Measurements from ENCODE around the gene XBP1.
"Not testable (repeated sequence)": the region's sequence is repeated elsewhere in the genome, so short reads cannot be mapped to it uniquely, and the experiment has no call there.

Gene XBP1

DNA sequence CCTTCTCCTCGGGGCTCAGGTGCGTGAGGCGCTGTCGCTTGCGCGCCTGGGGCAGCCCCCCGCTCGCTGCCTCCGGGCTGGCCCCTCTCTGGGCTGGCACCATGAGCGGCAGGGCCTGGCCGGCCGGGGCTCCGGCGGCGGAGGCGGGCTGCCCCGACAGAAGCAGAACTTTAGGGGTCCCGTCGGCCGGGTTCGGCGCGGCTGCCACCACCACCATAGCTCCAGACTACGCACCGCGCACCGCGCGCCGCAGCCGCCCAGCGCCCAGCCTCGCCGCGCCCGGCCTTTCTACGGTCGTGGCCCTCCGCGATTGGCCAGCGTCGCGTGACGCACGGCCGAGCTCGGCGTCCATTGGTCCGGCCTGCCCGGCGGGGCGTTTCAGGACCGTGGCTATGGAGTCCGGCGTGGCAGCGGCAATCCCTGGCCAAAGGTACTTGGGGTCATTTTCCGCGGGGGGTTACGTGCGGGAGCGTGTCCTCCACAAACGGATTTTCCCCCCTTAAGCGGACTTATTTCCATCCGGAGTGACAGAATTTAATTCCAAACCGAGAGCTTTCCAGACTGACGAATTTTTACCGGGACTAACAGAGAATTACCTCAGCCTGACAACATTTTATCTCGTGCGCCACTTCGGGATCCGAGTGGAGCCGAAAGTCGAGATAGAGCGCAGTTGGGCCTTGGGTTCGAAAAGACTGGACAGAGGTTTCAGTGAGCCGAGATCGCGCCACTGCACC is at the start of gene XBP1:
XBP1 (minus strand) TSS at position 262 of the 734 bp plus-strand sequence.
- DNase-seq (ENCODE audit: low read depth), result peak; percentile 96

- no peak for DNase-seq (ENCODE audit: low read depth)
Observed at GRCh38 chr22:28846994-28847393, 46.6 kb upstream of the XBP1 start.

DNA sequence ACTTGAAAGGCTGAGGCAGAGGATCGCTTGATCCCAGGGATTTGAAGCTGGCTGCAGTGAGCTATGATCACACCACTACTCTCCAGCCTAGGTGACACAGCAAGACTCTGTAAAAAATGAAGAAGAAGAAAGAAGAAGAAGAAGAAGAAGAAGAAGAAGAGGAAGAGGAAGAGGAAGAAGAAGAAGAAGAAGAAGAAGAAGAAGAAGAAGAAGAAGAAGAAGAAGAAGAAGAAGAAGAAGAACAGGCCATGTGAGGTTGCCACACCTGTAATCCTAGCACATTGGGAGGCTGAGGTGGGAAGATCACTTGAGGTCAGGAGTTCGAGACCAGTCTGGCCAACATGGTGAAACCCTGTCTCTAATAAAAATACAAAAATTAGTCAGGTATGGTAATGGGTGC is 43.9 kb upstream of the XBP1 start:
- DNase-seq (ENCODE audit: low read depth), result not testable (repeated sequence)

- no peak for DNase-seq (ENCODE audit: low read depth)
Observed at GRCh38 chr22:28843633-28844032, 43.3 kb upstream of the XBP1 start.

GRCh38 chr22:28841111-28841510 is 40.7 kb upstream of the XBP1 start:
- DNase-seq (ENCODE audit: low read depth), result no peak

GRCh38 chr22:28838971-28839370 is 38.6 kb upstream of the XBP1 start:
- no peak for DNase-seq (ENCODE audit: low read depth)

DNA sequence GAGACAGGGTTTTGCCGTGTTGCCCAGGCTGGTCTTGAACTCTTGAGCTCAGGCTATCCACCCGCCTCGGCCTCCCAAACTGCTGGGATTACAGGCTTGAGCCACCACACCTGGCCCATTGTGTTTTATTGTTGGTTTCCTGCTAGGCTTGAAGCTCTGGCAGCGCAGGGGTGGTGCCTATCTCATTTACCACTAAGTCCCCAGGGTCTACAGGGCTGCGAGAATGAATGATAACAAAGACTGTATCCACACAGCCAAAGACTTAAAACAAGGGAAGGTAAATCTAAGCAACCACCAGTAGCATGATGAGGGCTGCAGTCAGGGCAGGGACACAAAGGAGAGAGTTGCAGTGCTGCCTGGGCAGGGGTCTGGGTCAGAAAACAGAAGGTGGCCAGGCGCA is 37.3 kb upstream of the XBP1 start:
- no peak for DNase-seq (ENCODE audit: low read depth)

GRCh38 chr22:28835630-28836189 is 35.3 kb upstream of the XBP1 start:
- no peak for DNase-seq (ENCODE audit: low read depth)

- no peak for DNase-seq (ENCODE audit: low read depth)
Observed at GRCh38 chr22:28833276-28833923, 33.0 kb upstream of the XBP1 start.

DNA sequence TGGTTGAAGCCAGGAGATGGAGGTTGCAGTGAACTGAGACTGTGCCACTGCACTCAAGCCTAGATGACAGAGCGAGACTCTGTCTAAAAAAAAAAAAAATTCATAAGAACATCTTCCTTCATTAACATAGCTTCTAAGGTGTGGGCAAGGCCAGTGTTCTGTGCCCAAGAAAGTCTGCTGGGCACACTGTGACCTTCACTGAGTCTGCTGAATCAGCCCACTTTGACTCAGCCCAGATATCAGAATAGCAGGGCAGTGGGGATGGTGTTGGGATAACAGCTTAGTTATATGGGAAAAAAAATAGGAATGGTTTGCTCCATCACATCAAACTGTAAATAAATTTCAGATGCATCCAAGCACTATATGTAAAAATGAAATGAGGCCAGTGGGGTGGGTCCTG is 32.4 kb upstream of the XBP1 start:
- no peak for DNase-seq (ENCODE audit: low read depth)

DNA sequence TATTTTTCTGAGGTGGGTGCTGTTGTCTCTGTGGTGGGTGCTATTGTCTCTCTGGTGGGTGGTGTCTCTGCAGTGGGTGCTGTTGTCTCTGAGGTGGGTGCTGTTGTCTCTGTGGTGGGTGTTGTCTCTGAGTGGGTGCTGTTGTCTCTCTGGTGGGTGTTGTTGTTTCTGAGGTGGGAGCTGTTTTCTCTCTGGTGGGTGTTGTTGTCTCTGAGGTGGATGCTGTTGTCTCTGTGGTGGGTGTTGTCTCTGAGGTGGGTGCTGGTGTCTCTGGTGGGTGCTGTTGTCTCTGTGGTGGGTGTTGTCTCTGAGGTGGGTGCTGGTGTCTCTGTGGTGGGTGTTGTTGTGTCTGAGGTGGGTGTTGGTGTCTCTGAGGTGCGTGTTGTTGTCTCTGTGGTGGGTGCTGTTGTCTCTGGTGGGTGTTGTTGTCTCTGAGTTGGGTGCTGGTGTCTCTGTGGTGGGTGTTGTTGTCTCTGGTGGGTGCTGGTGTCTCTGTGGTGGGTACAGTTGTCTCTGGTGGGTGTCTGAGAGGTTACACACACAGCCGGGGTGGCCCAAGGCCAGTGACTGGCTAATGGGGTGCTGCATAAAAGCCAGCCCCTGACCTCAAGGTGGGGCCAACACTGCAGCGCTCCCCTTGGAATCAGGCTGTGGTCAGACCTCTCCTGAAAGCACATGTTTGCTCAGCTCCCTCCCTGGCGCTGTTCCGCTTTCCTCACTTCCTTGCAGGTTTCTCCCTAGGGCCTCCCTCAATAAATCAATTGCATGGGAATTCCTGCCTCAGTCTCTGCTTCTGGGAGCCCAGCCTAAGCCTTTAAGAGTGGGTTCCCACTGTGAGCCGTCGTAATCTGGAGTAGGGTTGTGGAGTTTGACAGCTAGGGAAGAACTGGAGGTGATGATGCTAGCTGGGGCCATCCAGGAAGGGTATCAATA is 31.0 kb upstream of the XBP1 start:
- no peak for DNase-seq (ENCODE audit: low read depth)

DNA sequence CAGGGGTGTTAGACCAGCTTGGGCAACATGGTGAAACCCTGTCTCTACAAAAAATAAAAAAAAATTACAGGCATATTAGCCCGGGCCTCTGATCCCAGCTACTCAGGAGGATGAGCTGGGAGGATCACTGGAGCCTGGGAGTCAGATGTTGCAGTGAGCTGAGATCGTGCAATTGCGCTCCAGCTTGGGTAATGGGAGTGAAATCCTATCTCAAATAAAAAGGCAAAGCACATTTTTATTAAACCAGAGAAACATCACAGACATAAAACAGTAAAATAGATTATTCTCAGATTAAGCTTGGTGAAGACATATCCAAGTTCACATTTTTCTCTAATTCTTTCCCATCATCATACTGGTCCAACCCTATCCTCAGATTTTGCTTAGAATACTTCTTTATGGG is 30.1 kb upstream of the XBP1 start:
- DNase-seq (ENCODE audit: low read depth), result no peak

GRCh38 chr22:28829358-28830181 is 29.2 kb upstream of the XBP1 start:
- DNase-seq (ENCODE audit: low read depth), result peak; percentile 68

DNA sequence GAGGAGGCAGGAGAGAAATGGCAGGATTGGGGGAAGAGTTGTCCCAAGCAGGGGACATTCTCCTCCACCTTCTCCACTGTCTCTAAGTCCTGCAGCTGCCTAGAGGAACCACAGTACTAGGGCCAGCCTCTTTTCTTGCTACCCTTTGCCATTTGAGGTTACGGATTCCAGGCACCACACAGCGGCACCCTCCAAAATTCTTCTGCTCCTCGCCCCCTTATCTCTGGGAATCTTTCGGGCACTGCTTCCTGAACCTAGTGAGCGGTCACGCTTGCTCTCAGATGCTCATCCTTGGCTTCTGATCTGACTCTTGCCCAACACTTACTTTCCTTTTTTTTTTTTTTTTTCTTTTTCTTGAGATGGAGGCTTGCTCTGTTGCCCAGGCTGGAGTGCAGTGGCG is 26.6 kb upstream of the XBP1 start:
- DNase-seq (ENCODE audit: low read depth), result no peak

- DNase-seq (ENCODE audit: low read depth), result not testable (repeated sequence)
Observed at GRCh38 chr22:28826430-28826829, 26.1 kb upstream of the XBP1 start.

GRCh38 chr22:28824455-28824854 is 24.1 kb upstream of the XBP1 start:
- DNase-seq (ENCODE audit: low read depth), result not testable (repeated sequence)

- no peak for DNase-seq (ENCODE audit: low read depth)
Observed at GRCh38 chr22:28822930-28823551, 22.7 kb upstream of the XBP1 start.

DNA sequence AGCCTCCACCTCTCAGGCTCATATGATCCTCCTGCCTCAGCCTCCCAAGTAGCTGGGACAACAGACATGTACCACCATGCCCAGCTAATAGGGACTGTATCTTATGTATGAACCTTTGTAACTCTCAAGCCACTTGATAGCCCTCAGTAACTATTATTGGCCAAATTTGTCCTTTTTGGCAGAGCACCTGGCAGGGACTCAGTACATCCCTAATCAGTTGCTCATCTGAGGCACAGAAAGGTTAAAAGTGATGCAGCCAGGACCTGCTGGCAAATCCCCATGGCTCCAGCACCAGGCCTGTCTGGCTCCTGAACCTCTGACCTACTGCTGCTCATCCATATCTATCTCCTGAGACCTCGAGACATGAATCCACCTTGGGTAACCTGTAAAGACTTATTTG is 21.1 kb upstream of the XBP1 start:
- DNase-seq (ENCODE audit: low read depth), result no peak

- no peak for DNase-seq (ENCODE audit: low read depth)
Observed at GRCh38 chr22:28820885-28821284, 20.5 kb upstream of the XBP1 start.

DNA sequence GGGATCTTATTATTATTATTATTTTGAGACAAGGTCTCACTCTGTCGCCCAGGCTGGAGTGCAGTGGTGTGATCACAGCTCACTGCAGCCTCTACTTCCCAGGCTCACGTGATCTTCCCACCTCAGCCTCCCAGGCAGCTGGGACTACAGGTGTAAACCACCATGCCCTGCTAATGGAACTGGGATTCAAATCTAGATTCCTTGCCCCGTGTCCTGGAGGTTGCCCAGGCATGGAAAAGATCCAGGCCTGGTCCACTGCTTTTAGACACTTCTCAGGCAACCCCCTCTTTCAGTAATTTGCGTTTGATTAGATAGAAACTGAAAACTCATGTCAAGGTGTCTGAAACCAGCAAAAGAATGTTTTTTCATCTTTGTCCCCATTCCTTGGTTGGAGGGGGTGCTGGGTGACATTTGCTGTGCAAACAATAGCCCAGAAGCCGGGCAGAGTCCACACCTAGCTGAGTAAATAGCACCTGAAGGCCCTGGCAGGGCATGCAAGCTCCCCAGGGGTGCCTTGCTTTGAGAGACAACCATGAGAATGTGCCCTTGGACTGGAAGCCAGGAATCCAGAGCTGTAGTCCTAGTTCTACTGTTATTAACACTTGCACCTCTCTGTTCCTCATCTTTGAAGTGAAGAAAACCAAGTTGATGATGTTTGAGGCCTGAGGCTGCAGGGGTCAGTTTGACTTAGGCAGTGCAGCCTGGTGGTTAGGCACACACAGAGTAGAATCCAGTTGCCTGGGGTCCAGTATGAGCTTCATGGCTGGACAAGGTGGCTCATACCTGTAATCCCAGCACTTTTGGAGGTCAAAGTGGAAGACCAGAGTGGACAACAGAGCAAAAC is 19.1 kb upstream of the XBP1 start:
- DNase-seq (ENCODE audit: low read depth), result no peak

Measured in fibroblast of gingiva (primary cell).